Astrocyte of the cerebellum (primary cell): ENCODE measurements around the gene SMG7.

Source experiments
- DNase-seq: peaks from one replicate; pipeline ENCODE4 v3.0.0-alpha.2; 2011; ENCODE audit warnings: low read depth
- H3K4me3 ChIP-seq: 2 replicates; pipeline ENCODE4 v1.5.1; 2011; ENCODE audit warnings: mild to moderate bottlenecking, low read depth, low read length, moderate library complexity
- in situ Hi-C: cut with HindIII; loops from 2 replicates; pipeline ENCODE4 v1.10.0; 2017; ENCODE audit warnings: low sequenced_read_pairs
- TF ChIP-seq, protein P1 (sequence below): IDR thresholded peaks from 2 replicates; pipeline ENCODE4 v1.5.1; 2012; ENCODE audit warnings: low read length, low read depth, moderate library complexity, mild to moderate bottlenecking; ENCODE audit errors: missing control alignments

SMG7 gene

GRCh38 chr1:183487674-183488442, 15.6 kb downstream of the SMG7 start:
- TF ChIP-seq, protein P1, sequence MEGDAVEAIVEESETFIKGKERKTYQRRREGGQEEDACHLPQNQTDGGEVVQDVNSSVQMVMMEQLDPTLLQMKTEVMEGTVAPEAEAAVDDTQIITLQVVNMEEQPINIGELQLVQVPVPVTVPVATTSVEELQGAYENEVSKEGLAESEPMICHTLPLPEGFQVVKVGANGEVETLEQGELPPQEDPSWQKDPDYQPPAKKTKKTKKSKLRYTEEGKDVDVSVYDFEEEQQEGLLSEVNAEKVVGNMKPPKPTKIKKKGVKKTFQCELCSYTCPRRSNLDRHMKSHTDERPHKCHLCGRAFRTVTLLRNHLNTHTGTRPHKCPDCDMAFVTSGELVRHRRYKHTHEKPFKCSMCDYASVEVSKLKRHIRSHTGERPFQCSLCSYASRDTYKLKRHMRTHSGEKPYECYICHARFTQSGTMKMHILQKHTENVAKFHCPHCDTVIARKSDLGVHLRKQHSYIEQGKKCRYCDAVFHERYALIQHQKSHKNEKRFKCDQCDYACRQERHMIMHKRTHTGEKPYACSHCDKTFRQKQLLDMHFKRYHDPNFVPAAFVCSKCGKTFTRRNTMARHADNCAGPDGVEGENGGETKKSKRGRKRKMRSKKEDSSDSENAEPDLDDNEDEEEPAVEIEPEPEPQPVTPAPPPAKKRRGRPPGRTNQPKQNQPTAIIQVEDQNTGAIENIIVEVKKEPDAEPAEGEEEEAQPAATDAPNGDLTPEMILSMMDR = no peak
- in situ Hi-C loops = no loop called here

GRCh38 chr1:183490932-183491331, 18.6 kb downstream of the SMG7 start:
- H3K4me3 ChIP-seq = no peak overlapping the region
- in situ Hi-C loops = no loop called here
- no peak for DNase-seq
- TF ChIP-seq, protein P1 = no peak

More at GRCh38 chr1:183487674-183488442, 15.6 kb downstream of the SMG7 start:
- no peak overlapping the region for H3K4me3 ChIP-seq
- DNase-seq = no peak

DNA sequence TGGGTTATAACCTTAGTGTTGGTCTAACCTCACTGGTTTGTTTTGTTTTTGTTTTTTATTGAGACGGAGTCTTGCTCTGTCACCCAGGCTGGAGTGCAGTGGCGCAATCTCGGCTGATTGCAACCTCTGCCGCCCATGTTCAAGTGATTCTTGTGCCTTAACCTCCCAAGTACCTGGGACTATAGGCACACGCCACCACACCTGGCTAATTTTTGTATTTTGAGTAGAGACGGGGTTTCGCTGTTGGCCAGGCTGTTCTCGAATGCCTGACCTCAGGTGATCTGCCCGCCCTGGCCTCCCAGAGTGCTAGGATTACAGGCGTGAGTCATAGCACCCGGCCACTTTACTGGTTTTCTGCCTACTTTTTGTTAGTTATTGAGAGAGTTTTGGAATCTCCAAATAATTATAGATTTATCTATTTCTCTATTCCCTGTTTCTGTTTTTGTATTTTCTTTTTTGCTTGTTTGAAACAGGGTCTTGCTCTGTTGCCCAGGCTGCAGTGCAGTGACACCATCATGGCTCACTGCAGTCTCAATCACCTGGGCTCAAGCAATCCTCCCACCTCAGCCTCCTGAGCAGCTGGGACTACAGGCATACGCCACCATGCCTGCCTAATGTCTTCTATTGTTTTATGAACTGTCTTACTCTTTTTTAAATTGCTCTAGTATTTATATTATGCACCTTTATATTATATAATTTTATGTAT, 21.4 kb downstream of the SMG7 start:
- no peak for DNase-seq
- TF ChIP-seq, protein P1 = no peak
- in situ Hi-C loops = no loop called here
- no peak overlapping the region for H3K4me3 ChIP-seq

DNA sequence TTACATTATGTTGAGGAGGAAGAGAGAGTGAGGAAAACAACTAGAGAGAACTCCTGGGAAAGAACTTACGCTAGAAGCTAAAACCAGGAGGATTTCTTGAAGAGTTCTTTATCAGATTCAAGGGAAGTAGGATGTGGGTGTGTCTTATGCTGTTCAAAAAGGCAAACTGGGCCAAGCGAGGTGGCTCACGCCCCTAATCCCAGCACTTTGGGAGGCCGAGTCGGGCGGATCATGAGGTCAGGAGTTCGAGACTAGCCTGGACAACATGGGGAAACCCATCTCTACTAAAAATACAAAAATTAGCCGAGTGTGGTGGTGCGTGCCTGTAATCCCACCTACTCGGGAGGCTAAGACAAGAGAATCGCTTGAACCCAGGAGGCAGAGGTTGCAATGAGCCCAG, 23.1 kb downstream of the SMG7 start:
- in situ Hi-C loops = no loop called here
- no peak overlapping the region for H3K4me3 ChIP-seq
- TF ChIP-seq, protein P1 = no peak
- DNase-seq = no peak

GRCh38 chr1:183497218-183497617, 24.9 kb downstream of the SMG7 start:
- in situ Hi-C loops = no loop called here
- no peak for DNase-seq
- TF ChIP-seq, protein P1 = no peak
- no peak overlapping the region for H3K4me3 ChIP-seq

DNA sequence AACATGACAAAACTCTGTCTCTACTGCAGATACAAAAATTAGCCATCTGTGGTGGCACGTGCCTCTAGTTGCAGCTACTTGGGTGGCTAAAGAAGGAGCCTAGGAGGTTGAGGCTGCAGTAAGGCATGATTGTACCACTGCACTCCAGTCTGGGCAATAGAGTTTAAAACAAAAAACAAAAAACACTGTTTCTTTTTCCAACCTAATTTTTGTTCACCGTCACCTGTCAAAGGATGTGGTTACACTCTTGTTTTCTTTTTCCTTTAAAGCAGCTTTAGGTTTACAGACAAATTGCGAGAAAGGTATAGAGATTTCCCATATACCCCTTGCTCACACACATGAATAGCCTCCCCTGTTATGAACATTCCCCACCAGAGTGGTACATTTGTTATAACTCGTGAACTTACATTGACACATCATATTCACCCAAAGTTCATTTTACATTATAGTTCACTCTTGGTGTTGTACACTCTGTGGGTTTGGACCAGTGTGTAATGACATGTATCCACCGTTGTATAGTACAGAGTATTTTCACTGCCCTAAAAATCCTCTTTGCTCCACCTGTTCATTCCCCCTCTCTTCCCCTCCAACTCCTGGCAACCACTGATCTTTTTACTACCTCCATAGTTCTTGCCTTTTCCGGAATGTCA, 26.2 kb downstream of the SMG7 start:
- in situ Hi-C loops = no loop called here
- no peak overlapping the region for H3K4me3 ChIP-seq
- TF ChIP-seq, protein P1 = no peak
- DNase-seq = no peak
